ENCODE results near the gene TXK.
A peak's percentile ranks its signal among the peaks of the same experiment; 100 is the strongest.

Gene TXK

GRCh38 chr4:48134081-48134480, at the start of gene TXK:
TXK (minus strand) TSS chr4:48134250; CDS start chr4:48134170, 80 bp downstream.
- H3K4me3 ChIP-seq, result no peak within 1 kb of the TSS
- no peak for DNase-seq (ENCODE audit: low spot score)
- TF ChIP-seq, protein P1, sequence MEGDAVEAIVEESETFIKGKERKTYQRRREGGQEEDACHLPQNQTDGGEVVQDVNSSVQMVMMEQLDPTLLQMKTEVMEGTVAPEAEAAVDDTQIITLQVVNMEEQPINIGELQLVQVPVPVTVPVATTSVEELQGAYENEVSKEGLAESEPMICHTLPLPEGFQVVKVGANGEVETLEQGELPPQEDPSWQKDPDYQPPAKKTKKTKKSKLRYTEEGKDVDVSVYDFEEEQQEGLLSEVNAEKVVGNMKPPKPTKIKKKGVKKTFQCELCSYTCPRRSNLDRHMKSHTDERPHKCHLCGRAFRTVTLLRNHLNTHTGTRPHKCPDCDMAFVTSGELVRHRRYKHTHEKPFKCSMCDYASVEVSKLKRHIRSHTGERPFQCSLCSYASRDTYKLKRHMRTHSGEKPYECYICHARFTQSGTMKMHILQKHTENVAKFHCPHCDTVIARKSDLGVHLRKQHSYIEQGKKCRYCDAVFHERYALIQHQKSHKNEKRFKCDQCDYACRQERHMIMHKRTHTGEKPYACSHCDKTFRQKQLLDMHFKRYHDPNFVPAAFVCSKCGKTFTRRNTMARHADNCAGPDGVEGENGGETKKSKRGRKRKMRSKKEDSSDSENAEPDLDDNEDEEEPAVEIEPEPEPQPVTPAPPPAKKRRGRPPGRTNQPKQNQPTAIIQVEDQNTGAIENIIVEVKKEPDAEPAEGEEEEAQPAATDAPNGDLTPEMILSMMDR (IDR thresholded peaks at IDR 0.05), result no peak
- H3K27ac ChIP-seq, result no peak within 1 kb of the TSS

GRCh38 chr4:48180234-48180633, 46.2 kb upstream of the TXK start:
- no peak overlapping the region for H3K27ac ChIP-seq
- TF ChIP-seq, protein P1 (IDR thresholded peaks at IDR 0.05), result no peak
- no peak for DNase-seq (ENCODE audit: low spot score)
- no peak overlapping the region for H3K4me3 ChIP-seq

DNA sequence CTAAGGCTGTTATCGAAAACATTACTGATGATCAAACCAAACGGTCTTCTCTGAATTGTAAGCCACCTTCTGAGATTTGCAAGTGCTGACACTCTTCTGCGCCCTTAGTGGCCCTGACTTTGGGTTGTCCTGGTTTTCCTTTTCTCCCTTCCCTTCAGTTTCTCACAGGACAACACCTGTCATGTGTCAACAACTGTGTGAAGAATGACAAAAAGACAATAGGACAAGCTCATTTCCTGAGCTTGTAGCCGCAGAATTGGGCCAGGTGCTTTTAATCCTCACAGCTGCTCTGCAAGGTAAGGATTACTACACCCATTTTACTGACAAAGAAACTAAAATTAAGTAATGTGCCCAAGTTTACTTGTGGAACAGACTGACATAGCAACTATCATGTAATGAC, 44.9 kb upstream of the TXK start:
- DNase-seq (ENCODE audit: low spot score), result no peak
- H3K27ac ChIP-seq, result no peak overlapping the region
- TF ChIP-seq, protein P1 (IDR thresholded peaks at IDR 0.05), result no peak
- no peak overlapping the region for H3K4me3 ChIP-seq

- TF ChIP-seq, protein P1 (IDR thresholded peaks at IDR 0.05), result no peak
- Histone ChIP-seq H3K27ac (no peak overlapping the region), H3K4me3 (no peak overlapping the region)
- DNase-seq (ENCODE audit: low spot score), result no peak
These were observed 41.8 kb upstream of the TXK start for GRCh38 chr4:48175806-48176205.

DNA sequence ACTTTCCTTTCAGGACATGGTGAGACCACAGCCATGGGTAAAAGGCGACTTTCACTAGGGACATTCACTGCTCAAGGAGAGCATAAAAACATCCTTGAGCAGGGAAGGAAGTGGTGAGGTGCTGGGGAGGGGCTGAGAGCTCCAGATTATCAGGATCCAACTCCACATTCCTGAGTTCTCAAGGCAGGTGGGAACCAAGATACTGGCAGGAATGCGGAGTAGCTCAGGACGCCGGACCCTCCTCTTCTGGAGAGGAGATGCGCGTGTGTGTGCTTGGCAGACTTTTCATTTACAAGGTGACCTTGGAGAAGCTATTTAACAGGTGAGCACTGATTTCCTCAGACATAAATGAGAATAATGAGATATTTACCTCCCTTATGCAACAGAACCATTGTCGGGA, 41.3 kb upstream of the TXK start:
- TF ChIP-seq, protein P1 (IDR thresholded peaks at IDR 0.05), result no peak
- Histone ChIP-seq H3K27ac (no peak overlapping the region), H3K4me3 (no peak overlapping the region)
- DNase-seq (ENCODE audit: low spot score), result no peak

- TF ChIP-seq, protein P1 (IDR thresholded peaks at IDR 0.05), result no peak
- peak overlapping the region in 1 of 2 donors; percentile 47 for H3K27ac ChIP-seq
- no peak overlapping the region for H3K4me3 ChIP-seq
- no peak for DNase-seq (ENCODE audit: low spot score)
These were observed 39.3 kb upstream of the TXK start for GRCh38 chr4:48173056-48173991.

- TF ChIP-seq, protein P1 (IDR thresholded peaks at IDR 0.05), result no peak
- H3K27ac ChIP-seq, result no peak overlapping the region
- no peak for DNase-seq (ENCODE audit: low spot score)
- no peak overlapping the region for H3K4me3 ChIP-seq
These were observed 38.6 kb upstream of the TXK start for GRCh38 chr4:48172651-48173050.
